ENCODE measurements around the gene DLG4. TPM values are rescaled to one million over a fixed set of nuclear protein-coding genes. Genes with fewer than 3 reads are reported as not detected.
"Not testable (repeated sequence)": the region's sequence is repeated elsewhere in the genome, so short reads cannot be mapped to it uniquely, and the experiment has no call there.

Gene DLG4
- total RNA-seq, 2 experiments from 2014 or later = 7.9 to 8.4 TPM

DNA sequence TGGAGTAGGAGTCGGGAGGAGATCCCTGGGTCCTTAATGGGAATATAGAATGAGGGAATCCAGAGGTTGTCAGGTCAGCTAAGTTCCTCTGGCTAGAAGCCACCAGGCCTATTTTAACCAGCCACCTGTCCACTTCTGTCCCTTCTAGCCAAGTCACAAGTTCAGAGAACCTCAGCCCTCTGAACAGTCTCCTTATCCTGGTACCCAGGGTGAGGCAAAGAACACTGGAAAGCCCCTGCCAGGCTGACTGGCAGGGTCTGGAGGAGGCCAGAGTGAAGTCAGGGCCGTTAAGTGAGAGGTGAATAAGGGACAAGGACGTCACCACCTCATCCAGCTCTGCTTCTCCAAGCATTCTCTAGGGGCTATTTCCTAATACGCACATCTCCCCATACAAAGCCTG is 29.2 kb upstream of the DLG4 start:
- Mint-ChIP-seq H3K4me3 (peak overlapping the region; percentile 43), H3K4me1 (ENCODE audit: low read depth) (peaks cover 38% of the 10 kb centered on the region), H3K27ac (no peak overlapping the region), H3K36me3 (peaks cover 24% of the 10 kb centered on the region), H3K9me3 (no peaks in the 10 kb centered on the region), H3K27me3 (no peaks in the 10 kb centered on the region)
- ChIA-PET POLR2A (interaction anchor here (1.4 kb wide), 1 partner anchor 10 kb away, joined by 6 read pairs; no protein-coding TSS in a partner anchor), CTCF (interaction anchor here (1.4 to 2.0 kb wide), 3 partner anchors 10 to 48 kb away, joined by 3 to 7 read pairs (median 4); partner anchors contain the start of gene PHF23)
- intact Hi-C loops (cut with micrococcal nuclease) = no loop called here
- DNase-seq = no peak

DNA sequence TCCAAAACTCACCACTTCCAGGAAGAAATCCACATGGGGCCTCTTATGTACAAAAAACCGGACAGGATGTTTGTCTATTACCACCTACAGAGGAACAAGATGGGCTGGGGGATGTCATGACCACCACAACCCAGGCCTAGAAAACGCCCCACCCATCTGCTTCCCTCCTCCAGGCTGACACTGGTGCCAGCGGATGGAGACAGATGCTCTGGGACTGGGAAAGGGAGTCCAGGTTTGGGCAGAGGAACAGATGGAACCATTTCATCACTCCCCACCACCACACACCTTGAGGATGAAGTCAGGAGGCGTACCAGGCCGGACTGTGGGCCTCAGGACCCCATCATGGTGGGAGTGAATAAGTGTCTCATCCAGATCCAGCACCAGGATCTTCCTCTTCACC is 27.1 kb upstream of the DLG4 start:
- ChIA-PET CTCF (interaction anchor here (1.3 kb wide), 1 partner anchor 26 kb away, joined by 5 read pairs; no protein-coding TSS in a partner anchor), POLR2A (no interaction called here)
- H3K4me1 Mint-ChIP-seq (ENCODE audit: low read depth) = peaks cover 37% of the 10 kb centered on the region
- peaks cover 3% of the 10 kb centered on the region for H3K27me3 Mint-ChIP-seq
- H3K27ac Mint-ChIP-seq = peak overlapping the region; percentile 26
- no peak for DNase-seq
- no peaks in the 10 kb centered on the region for H3K9me3 Mint-ChIP-seq
- intact Hi-C loops (cut with micrococcal nuclease) = no loop called here
- no peak overlapping the region for H3K4me3 Mint-ChIP-seq
- H3K36me3 Mint-ChIP-seq = peaks cover 24% of the 10 kb centered on the region

DNA sequence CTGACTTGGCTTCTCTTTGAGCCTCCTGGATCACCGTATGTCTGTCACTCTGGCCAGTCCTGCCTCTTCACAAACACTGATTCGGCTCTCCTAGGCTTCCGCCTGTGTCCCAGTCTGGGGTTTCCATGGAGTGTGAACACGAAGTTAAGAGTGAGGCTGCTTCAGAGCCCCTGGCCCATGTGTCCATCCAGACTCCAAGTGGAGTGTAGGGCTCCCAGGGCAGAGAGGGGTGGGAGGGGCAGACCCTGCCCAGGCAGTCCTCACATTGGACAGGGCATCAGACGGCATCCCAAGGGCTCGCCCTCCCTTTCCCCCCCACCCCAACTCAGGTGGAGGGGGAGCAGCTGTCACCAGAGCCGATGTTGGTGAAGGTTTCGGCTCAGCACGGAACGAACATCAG is 24.2 kb upstream of the DLG4 start:
- not testable (repeated sequence) for DNase-seq, H3K9me3 Mint-ChIP-seq, H3K27me3 Mint-ChIP-seq, H3K4me3 Mint-ChIP-seq
- POLR2A ChIA-PET = interaction anchor here (1.2 to 3.6 kb wide), 2 partner anchors 24 to 65 kb away, joined by 3 to 19 read pairs; partner anchors contain the start of genes ACADVL and DLG4
- Mint-ChIP-seq H3K4me1 (ENCODE audit: low read depth) (peaks cover 38% of the 10 kb centered on the region), H3K36me3 (peaks cover 29% of the 10 kb centered on the region), H3K27ac (peak overlapping the region; percentile 45)
- intact Hi-C loops (cut with micrococcal nuclease) = loop anchor here (5.0 kb wide), 1 partner anchor 598 kb away; no protein-coding TSS in a partner anchor
- CTCF ChIA-PET = interaction anchor here (2.4 to 3.2 kb wide), 2 partner anchors 24 to 52 kb away, joined by 8 to 19 read pairs; partner anchors contain the start of genes ACADVL and DLG4

DNA sequence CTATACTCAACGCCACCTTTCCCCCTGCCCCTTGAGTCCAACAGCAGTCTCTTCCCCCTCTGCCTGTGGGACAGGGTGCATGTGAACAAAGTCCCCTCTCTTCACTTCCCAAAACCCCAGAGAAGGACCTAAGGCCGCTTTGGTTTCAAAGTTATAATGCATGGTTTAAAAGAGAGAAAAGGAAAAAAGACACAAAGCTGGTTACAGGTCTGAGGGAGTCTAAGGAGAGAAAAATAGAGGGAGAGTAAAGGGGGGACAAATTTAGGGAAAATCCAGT is 23.8 kb upstream of the DLG4 start:
- Mint-ChIP-seq H3K4me1 (ENCODE audit: low read depth) (peaks cover 34% of the 10 kb centered on the region), H3K36me3 (peaks cover 29% of the 10 kb centered on the region), H3K4me3 (peak overlapping the region; percentile 98), H3K27ac (peak overlapping the region; percentile 85), H3K27me3 (peaks cover 3% of the 10 kb centered on the region), H3K9me3 (no peaks in the 10 kb centered on the region)
- ChIA-PET CTCF (interaction anchor here (2.4 to 3.2 kb wide), 2 partner anchors 23 to 53 kb away, joined by 8 to 19 read pairs; partner anchors contain the start of genes ACADVL and DLG4), POLR2A (interaction anchor here (1.2 to 3.6 kb wide), 2 partner anchors 24 to 66 kb away, joined by 3 to 19 read pairs; partner anchors contain the start of genes ACADVL and DLG4)
- no peak for DNase-seq
- intact Hi-C loops (cut with micrococcal nuclease) = loop anchor here (5.0 kb wide), 1 partner anchor 599 kb away; no protein-coding TSS in a partner anchor

DNA sequence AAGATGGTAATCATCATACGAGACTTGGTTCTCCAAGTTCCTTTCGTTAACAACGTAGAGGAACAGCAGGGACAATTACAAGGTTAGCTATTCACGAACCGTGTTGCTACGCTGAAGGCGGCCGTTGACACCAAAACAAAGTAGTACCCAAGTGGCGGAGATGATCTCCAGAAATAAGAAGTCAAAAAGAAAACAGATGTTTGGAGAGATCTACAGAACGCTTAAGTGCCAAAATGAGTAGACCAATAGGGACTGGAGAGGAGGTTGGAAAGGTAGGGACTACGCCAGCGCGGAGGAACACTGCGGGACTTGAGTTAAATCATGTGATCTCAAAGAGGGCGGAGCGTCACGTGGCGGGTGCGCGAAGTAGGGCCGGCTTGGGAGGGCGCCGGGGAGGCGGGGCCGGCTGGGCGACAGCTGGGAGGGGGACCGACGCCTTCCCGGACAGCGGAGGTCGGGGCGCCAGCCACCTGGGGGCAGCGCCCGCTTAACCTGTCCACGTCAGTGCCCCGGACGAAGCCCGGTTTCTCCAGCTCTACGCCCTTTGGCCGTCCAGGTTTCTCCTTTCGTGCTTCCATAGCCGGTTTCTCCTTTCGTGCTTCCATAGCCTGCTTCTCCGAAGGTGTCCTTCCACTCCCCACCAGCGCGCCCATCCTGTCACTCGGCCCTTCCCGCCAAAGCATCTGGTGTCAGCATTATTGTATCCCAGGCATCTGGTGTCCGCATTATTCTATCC is 23.2 kb upstream of the DLG4 start:
- peaks cover 3% of the 10 kb centered on the region for H3K27me3 Mint-ChIP-seq
- H3K4me3 Mint-ChIP-seq = peak overlapping the region; percentile 98
- POLR2A ChIA-PET = interaction anchor here (0.7 to 3.6 kb wide), 3 partner anchors 9 to 23 kb away, joined by 3 to 19 read pairs (median 4); partner anchors contain the start of genes ACADVL, CTDNEP1, DLG4 and DVL2
- CTCF ChIA-PET = interaction anchor here (0.9 to 3.2 kb wide), 5 partner anchors 8 to 197 kb away, joined by 4 to 19 read pairs (median 8); partner anchors contain the start of genes ACADVL, CTDNEP1, DLG4 and DVL2
- no peaks in the 10 kb centered on the region for H3K9me3 Mint-ChIP-seq
- DNase-seq = peak; percentile 94
- peaks cover 34% of the 10 kb centered on the region for H3K4me1 Mint-ChIP-seq (ENCODE audit: low read depth)
- intact Hi-C loops (cut with micrococcal nuclease) = loop anchor here (5.0 kb wide), 1 partner anchor 599 kb away; no protein-coding TSS in a partner anchor
- peaks cover 29% of the 10 kb centered on the region for H3K36me3 Mint-ChIP-seq
- H3K27ac Mint-ChIP-seq = peak overlapping the region; percentile 97

DNA sequence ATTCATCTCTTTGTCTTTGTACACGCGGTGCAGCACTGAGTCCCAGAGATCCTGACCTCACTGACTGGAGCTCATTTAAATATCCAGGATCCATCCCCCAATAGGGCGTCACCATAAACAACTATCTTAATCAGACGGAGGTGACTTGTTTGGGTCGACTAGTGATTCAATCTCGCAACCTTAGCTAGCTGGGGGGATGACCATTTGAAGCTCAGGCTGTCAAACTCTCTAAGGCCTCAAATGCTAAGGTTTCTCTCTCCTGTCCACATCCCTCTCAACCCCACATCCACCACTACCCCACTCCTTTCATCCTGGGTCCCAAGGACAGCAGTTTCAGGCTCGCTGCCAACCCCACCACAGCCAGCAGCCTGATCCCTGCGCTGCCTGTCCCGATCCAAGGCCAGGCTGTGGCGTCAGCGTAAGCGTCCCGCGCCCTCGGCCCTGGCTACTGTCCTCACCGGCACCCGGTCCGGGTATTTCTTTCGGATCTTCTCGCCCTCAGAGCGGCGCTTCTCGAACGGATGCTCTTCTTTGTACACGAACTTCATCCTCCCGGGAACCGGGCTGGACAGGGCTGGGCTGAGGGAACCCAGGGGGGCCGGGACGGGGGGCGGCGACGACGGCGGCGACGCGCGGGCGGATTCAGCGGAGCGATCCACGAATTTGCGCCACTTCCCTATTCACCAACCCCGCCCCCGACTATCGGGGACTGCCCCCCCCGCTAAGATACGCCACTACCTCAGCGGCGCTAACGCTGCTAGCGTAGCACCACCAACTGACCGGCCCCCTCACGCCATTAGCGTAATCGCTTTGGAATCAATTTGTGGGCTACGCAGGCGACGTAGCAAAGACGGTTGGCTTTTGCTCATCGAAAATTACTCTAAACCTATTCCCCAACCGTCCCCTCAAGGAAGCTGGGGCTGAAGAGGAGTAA is 22.4 kb upstream of the DLG4 start, which contains the start of gene GABARAP:
Gene GABARAP (minus strand): TSS at position 667 of the 934 bp plus-strand sequence. CDS start 119 bp downstream, at position 548.
- intact Hi-C loops (cut with micrococcal nuclease) = loop anchor here (5.0 kb wide), 1 partner anchor 600 kb away; no protein-coding TSS in a partner anchor
- Mint-ChIP-seq H3K36me3 (peaks cover 30% of the 10 kb centered on the region), H3K4me3 (peak within 1 kb of the TSS; percentile 98)

DNA sequence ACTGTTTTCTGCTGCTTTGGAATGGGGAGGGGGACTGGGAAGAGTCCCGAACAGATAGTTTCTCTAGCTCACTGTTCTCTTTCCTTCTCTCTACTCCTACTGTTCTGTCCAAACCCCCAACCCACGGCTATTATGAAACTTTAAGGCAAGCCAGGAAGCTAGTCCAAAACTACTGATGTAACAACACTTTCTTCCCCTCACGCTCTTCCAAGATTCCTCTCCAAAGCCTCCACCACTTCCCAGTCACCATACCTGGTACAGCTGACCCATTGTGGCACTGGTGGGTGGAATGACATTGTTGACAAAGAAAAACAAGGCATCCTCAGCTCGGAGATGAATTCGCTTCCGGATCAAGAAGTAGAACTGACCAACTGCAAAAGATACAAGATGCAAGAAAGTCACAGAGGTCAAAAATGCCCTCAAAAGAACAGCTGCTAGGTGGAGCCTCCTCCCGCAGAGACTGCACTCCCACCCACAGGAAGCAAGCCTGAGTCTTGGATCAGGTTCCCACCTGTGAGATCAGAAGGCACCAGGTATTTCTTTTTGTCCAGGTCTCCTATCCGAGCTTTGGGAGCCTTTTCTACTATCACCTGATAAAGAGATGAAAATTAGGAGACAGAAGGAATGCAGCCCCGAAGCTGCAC is 21.6 kb upstream of the DLG4 start:
- H3K9me3 Mint-ChIP-seq = no peaks in the 10 kb centered on the region
- peaks cover 32% of the 10 kb centered on the region for H3K36me3 Mint-ChIP-seq
- H3K4me1 Mint-ChIP-seq (ENCODE audit: low read depth) = peaks cover 45% of the 10 kb centered on the region
- H3K27me3 Mint-ChIP-seq = peaks cover 3% of the 10 kb centered on the region
- CTCF ChIA-PET = interaction anchor here (0.9 to 3.2 kb wide), 5 partner anchors 10 to 55 kb away, joined by 3 to 19 read pairs (median 4); partner anchors contain the start of genes ACADVL, CTDNEP1, DLG4 and SLC2A4
- POLR2A ChIA-PET = interaction anchor here (0.8 to 3.6 kb wide), 3 partner anchors 9 to 96 kb away, joined by 3 to 19 read pairs (median 4); partner anchors contain the start of genes ACADVL and DLG4
- H3K27ac Mint-ChIP-seq = peak overlapping the region; percentile 97
- H3K4me3 Mint-ChIP-seq = peak overlapping the region; percentile 98
- intact Hi-C loops (cut with micrococcal nuclease) = loop anchor here (5.0 kb wide), 1 partner anchor 601 kb away; no protein-coding TSS in a partner anchor
- DNase-seq = no peak

More for the DNA sequence above, 22.4 kb upstream of the DLG4 start, which contains the start of gene GABARAP:
- Mint-ChIP-seq H3K9me3 (no peaks in the 10 kb centered on the region), H3K27ac (peak within 1 kb of the TSS; percentile 97), H3K27me3 (peaks cover 3% of the 10 kb centered on the region), H3K4me1 (ENCODE audit: low read depth) (peaks cover 38% of the 10 kb centered on the region)
- ChIA-PET POLR2A (interaction anchor here (0.7 to 3.6 kb wide), 5 partner anchors 8 to 95 kb away, joined by 3 to 19 read pairs (median 4); partner anchors contain the start of genes ACADVL, CTDNEP1, DLG4 and DVL2), CTCF (interaction anchor here (0.9 to 3.2 kb wide), 9 partner anchors 8 to 196 kb away, joined by 3 to 19 read pairs (median 4); partner anchors contain the start of genes ACADVL, CTDNEP1, DLG4 and DVL2)
- DNase-seq = peak; percentile 96

DNA sequence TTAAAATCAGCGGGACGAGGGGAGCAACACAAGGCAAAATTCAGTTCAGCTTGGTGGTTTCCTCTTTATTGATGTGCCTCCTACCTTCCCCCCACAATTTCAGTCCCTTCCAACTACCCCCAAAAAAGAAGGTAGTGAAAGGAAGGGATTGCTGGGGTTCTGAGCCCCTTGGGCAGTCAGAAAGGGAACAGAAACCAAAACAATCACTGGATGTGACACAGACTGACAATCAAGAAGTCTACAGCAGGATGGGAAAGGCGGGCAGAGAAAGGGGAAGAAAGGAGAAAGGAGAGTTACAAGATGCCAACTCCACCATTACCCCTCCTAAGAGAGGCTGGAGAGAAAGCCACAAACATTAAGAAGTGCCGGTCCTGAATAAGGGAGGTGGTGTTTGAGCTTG is 20.7 kb upstream of the DLG4 start:
- H3K4me1 Mint-ChIP-seq (ENCODE audit: low read depth) = peaks cover 53% of the 10 kb centered on the region
- peaks cover 30% of the 10 kb centered on the region for H3K36me3 Mint-ChIP-seq
- POLR2A ChIA-PET = interaction anchor here (1.3 to 3.6 kb wide), 2 partner anchors 9 to 21 kb away, joined by 3 to 19 read pairs; partner anchors contain the start of genes ACADVL and DLG4
- no peaks in the 10 kb centered on the region for H3K9me3 Mint-ChIP-seq
- peaks cover 3% of the 10 kb centered on the region for H3K27me3 Mint-ChIP-seq
- CTCF ChIA-PET = interaction anchor here (1.7 to 4.4 kb wide), 2 partner anchors 20 to 41 kb away, joined by 3 to 34 read pairs; partner anchors contain the start of genes ACADVL, DLG4 and SLC2A4
- intact Hi-C loops (cut with micrococcal nuclease) = loop anchor here (5.0 kb wide), 1 partner anchor 602 kb away; no protein-coding TSS in a partner anchor
- peak overlapping the region; percentile 94 for H3K4me3 Mint-ChIP-seq
- peak overlapping the region; percentile 97 for H3K27ac Mint-ChIP-seq
- DNase-seq = no peak

DNA sequence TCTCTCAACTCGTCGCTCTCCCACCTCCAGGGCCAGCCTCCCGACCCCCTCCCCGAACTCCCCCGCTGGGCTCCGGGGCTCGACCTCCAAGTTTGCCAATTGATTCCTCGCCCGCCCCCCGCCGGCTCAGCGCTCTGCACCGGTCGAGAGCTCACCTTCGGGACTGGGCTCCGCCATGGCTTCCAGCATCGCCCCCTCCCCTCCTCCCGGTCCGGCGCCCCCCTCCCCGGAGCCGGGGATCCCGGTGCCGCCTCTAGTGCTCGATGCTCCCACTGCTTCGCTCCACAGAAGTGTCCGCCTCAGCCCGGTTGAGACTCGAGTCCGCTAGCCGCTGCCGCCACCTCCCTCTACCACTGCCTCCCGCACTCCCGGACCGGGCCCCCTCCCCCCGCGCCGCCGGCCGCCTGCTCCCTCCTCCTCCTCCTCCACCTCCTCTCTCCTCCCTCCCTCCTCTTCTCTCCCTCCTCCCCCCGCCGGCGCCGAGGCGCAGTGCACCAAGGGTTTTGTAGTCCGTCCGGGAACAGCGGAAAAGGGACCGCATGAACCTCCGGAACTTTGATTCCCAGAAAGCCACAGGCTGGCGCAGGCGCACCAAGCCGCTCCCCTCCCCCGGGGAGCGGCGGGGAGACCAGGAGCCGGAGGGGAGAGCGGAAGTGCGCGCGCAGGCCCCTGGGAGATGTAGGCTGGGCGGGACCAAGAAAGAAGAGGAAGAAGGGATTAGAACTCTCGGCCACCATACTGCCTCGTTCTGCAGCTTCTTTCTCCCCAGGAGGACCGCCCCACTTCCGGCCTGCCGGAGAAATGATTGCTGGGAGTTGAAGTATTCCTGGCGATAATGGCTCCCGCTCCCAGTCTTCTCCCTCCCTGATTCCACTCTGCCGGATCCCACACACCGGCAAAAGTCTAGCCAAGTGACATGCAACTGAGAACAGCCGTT is 19.7 kb upstream of the DLG4 start, which contains the start of gene PHF23:
Gene PHF23 (minus strand): TSS at position 367 of the 937 bp plus-strand sequence. CDS start 178 bp downstream, at position 189.
- POLR2A ChIA-PET = interaction anchor here (1.0 to 2.6 kb wide), 8 partner anchors 10 to 448 kb away, joined by 3 to 11 read pairs (median 3); partner anchors contain the start of genes DLG4, ELP5, SLC16A13 and TP53
- peak within 1 kb of the TSS; percentile 97 for H3K27ac Mint-ChIP-seq
- CTCF ChIA-PET = interaction anchor here (0.9 to 4.4 kb wide), 5 partner anchors 10 to 321 kb away, joined by 3 to 34 read pairs (median 5); partner anchors contain the start of genes ACADVL and DLG4
- intact Hi-C loops (cut with micrococcal nuclease) = loop anchor here (1.0 to 5.0 kb wide), 5 partner anchors 13 to 603 kb away; partner anchors contain the start of genes EIF5A and ELP5
- H3K36me3 Mint-ChIP-seq = peaks cover 34% of the 10 kb centered on the region
- peaks cover 59% of the 10 kb centered on the region for H3K4me1 Mint-ChIP-seq (ENCODE audit: low read depth)
- peaks cover 4% of the 10 kb centered on the region for H3K27me3 Mint-ChIP-seq
- peak within 1 kb of the TSS; percentile 94 for H3K4me3 Mint-ChIP-seq
- peak; percentile 99 for DNase-seq
- H3K9me3 Mint-ChIP-seq = no peaks in the 10 kb centered on the region

All from activated CD4-positive, alpha-beta memory T cell treated with anti-CD3 and anti-CD28 coated beads for 36 hours (primary cell).